Smooth muscle cell (in vitro differentiated cells): Measurements from ENCODE around the gene NLGN3. TPM values are rescaled to one million over a fixed set of nuclear protein-coding genes. Genes with fewer than 3 reads are reported as not detected.

ENCODE experiments used
- DNase-seq: peaks from one replicate; lab custom pipeline; 2025; ENCODE audit not compliant: unreplicated experiment; lab: John Stamatoyannopoulos, UW
- H2AFZ ChIP-seq: fragments of 200-600 bp; sonication (generic); 2 replicates; pipeline ENCODE4 v1.6.0; 2016; ENCODE audit warnings: antibody characterized with exemption, low read depth, mild to moderate bottlenecking
- H3F3A ChIP-seq: fragments of 200-600 bp; sonication (generic); 2 replicates; pipeline ENCODE4 v1.6.0; 2017; ENCODE audit warnings: antibody characterized with exemption, low read depth
- H3K27ac ChIP-seq: fragments of 200-600 bp; sonication (generic); 2 replicates; pipeline ENCODE4 v1.5.1; 2016; ENCODE audit warnings: low read depth, mild to moderate bottlenecking
- H3K27me3 ChIP-seq: fragments of 200-600 bp; sonication (generic); 2 replicates; pipeline ENCODE4 v1.6.1; 2016; ENCODE audit warnings: low read depth, mild to moderate bottlenecking
- H3K36me3 ChIP-seq: fragments of 200-600 bp; sonication (generic); 2 replicates; pipeline ENCODE4 v1.5.1; 2016; ENCODE audit warnings: low read depth
- H3K4me1 ChIP-seq: fragments of 200-600 bp; sonication (generic); 2 replicates; pipeline ENCODE4 v1.5.1; 2016; ENCODE audit warnings: low read depth
- H3K4me2 ChIP-seq: fragments of 200-600 bp; sonication (generic); 2 replicates; pipeline ENCODE4 v1.6.0; 2016; ENCODE audit warnings: mild to moderate bottlenecking
- H3K4me3 ChIP-seq: fragments of 200-600 bp; sonication (generic); 2 replicates; pipeline ENCODE4 v1.5.1; 2016; ENCODE audit warnings: mild to moderate bottlenecking
- H3K79me2 ChIP-seq: fragments of 200-600 bp; sonication (generic); 2 replicates; pipeline ENCODE4 v1.6.0; 2016; ENCODE audit warnings: low read depth, mild to moderate bottlenecking
- H3K9ac ChIP-seq: fragments of 200-600 bp; sonication (generic); 2 replicates; pipeline ENCODE4 v1.6.0; 2016; ENCODE audit warnings: low read depth
- H3K9me3 ChIP-seq: fragments of 200-600 bp; sonication (generic); replicated peaks from 2 replicates; pipeline ENCODE4 v1.5.1; 2016; ENCODE audit warnings: low read depth
- H4K20me1 ChIP-seq: fragments of 200-600 bp; sonication (generic); 2 replicates; pipeline ENCODE4 v1.6.0; 2016; ENCODE audit warnings: low read depth
- whole genome bisulfite sequencing: methylation state at CpG from one replicate; pipeline ENCODE4 v1.1.7; 2016; ENCODE audit warnings: low lambda C conversion rate; 5-methylcytosine and 5-hydroxymethylcytosine counted together
- polyA plus RNA-seq: library from polyadenylated mRNA; unstranded; fragments of >200 nt; fragmentation: Nextera tagmentation; extraction: Ambion mirVana; gene quantifications from 2 replicates; pipeline ENCODE4 v1.2.1, GENCODE V29; 2016
- total RNA-seq: library from RNA; depleted of rRNA; stranded (reverse); fragments of >200 nt; gene quantifications from 2 replicates; pipeline ENCODE4 v1.2.3, GENCODE V29; 2014
- TF ChIP-seq, protein P1 (sequence below): fragments of 200-600 bp; sonication (generic); IDR thresholded peaks from 2 replicates; pipeline ENCODE4 v1.5.1; 2017; ENCODE audit warnings: borderline replicate concordance, mild to moderate bottlenecking, antibody characterized with exemption; ENCODE audit not compliant: insufficient read depth, poor library complexity, severe bottlenecking

The NLGN3 gene
- total and polyA plus RNA-seq, 2 experiments from 2014 or later, result 0.13 to 1.5 TPM

DNA sequence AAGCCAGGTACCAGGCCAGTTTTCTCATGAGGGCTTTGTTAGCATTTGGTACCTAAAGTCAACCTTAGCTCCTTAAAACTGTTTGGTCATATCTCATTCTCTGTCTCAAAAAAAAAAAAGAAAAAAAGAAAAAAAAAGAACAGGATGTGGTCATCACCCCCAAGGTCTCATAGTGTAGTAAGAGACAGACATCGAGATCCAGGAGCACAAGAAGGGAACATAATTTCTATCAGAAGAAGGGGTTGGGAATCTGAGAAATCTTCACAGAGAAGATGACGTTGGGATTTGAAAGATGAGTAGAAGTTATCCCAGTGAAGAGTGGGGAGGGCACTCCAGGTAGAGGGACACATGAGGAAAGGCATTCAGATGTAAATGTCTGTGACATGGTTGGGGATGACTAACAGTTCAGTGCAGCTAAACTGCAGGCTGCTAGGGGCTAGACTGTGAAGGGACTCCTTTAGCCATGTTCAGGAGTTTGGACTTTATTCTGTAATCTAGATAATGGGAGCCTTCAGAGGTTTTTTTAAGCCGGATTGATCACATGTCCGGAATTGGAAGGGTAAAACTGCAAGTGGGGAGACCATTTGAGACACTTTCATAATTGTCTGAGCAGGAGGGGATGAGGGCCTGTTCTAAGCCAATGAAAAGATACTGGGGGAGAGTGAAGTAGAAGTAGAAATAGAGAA lies 51.5 kb downstream of the NLGN3 start:
- Histone ChIP-seq H3K9me3 (no peaks in the 10 kb centered on the region), H3K27ac (no peak overlapping the region), H3K4me2 (no peak overlapping the region), H3K4me3 (no peak overlapping the region), H3K79me2 (no peaks in the 10 kb centered on the region), H3F3A (no peaks in the 10 kb centered on the region), H3K36me3 (no peaks in the 10 kb centered on the region), H2AFZ (no peak overlapping the region), H3K9ac (no peak overlapping the region), H4K20me1 (no peaks in the 10 kb centered on the region), H3K27me3 (no peaks in the 10 kb centered on the region), H3K4me1 (no peaks in the 10 kb centered on the region)
- no peak for DNase-seq
- TF ChIP-seq, protein P1, sequence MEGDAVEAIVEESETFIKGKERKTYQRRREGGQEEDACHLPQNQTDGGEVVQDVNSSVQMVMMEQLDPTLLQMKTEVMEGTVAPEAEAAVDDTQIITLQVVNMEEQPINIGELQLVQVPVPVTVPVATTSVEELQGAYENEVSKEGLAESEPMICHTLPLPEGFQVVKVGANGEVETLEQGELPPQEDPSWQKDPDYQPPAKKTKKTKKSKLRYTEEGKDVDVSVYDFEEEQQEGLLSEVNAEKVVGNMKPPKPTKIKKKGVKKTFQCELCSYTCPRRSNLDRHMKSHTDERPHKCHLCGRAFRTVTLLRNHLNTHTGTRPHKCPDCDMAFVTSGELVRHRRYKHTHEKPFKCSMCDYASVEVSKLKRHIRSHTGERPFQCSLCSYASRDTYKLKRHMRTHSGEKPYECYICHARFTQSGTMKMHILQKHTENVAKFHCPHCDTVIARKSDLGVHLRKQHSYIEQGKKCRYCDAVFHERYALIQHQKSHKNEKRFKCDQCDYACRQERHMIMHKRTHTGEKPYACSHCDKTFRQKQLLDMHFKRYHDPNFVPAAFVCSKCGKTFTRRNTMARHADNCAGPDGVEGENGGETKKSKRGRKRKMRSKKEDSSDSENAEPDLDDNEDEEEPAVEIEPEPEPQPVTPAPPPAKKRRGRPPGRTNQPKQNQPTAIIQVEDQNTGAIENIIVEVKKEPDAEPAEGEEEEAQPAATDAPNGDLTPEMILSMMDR, result no peak
- 59% methylated on average over 4 of the region's 4 CpGs for WGBS

- H3K9me3 ChIP-seq, result no peaks in the 10 kb centered on the region
- no peak overlapping the region for H3K27ac ChIP-seq
- DNase-seq, result no peak
- no peak overlapping the region for H3K4me3 ChIP-seq
- H3K27me3 ChIP-seq, result no peaks in the 10 kb centered on the region
- no peaks in the 10 kb centered on the region for H3K36me3 ChIP-seq
- H3K79me2 ChIP-seq, result no peaks in the 10 kb centered on the region
- H4K20me1 ChIP-seq, result no peaks in the 10 kb centered on the region
- H3K4me1 ChIP-seq, result no peaks in the 10 kb centered on the region
- no peak overlapping the region for H3K4me2 ChIP-seq
- H3K9ac ChIP-seq, result no peak overlapping the region
- TF ChIP-seq, protein P1, result no peak
- no peaks in the 10 kb centered on the region for H3F3A ChIP-seq
- no peak overlapping the region for H2AFZ ChIP-seq
- WGBS, result 84% methylated on average over 3 of the region's 3 CpGs
These were observed 53.4 kb downstream of the NLGN3 start for GRCh38 chrX:71198066-71198465.

GRCh38 chrX:71199252-71200008 lies 54.8 kb downstream of the NLGN3 start:
- no peaks in the 10 kb centered on the region for H4K20me1 ChIP-seq
- H3K9me3 ChIP-seq, result no peaks in the 10 kb centered on the region
- H2AFZ ChIP-seq, result no peak overlapping the region
- H3K79me2 ChIP-seq, result no peaks in the 10 kb centered on the region
- no peak for DNase-seq
- H3K27ac ChIP-seq, result no peak overlapping the region
- no peak overlapping the region for H3K4me3 ChIP-seq
- H3K27me3 ChIP-seq, result no peaks in the 10 kb centered on the region
- no peak overlapping the region for H3K9ac ChIP-seq
- H3K36me3 ChIP-seq, result no peaks in the 10 kb centered on the region
- H3F3A ChIP-seq, result no peaks in the 10 kb centered on the region
- no peak overlapping the region for H3K4me2 ChIP-seq
- 88% methylated on average over 7 of the region's 7 CpGs for WGBS
- H3K4me1 ChIP-seq, result no peaks in the 10 kb centered on the region
- TF ChIP-seq, protein P1, result no peak
